Ureter (tissue), 1 donor: Measurements from ENCODE around the gene DOK5. TPM values are rescaled to one million over a fixed set of nuclear protein-coding genes. Genes with fewer than 3 reads are reported as not detected.

Experiments used
- DNase-seq: peaks from one replicate; pipeline ENCODE4 v3.0.0-alpha.2; 2020; ENCODE audit warnings: low spot score
- total RNA-seq: library from RNA; stranded (reverse); gene quantifications from one replicate; pipeline ENCODE4 v1.2.4, GENCODE V29; 2023
- donor health status: DM: yes; HTN: yes; CAD: no.

The DOK5 gene
- total RNA-seq, 1 donor from 2014 or later = 3.0 TPM

DNA sequence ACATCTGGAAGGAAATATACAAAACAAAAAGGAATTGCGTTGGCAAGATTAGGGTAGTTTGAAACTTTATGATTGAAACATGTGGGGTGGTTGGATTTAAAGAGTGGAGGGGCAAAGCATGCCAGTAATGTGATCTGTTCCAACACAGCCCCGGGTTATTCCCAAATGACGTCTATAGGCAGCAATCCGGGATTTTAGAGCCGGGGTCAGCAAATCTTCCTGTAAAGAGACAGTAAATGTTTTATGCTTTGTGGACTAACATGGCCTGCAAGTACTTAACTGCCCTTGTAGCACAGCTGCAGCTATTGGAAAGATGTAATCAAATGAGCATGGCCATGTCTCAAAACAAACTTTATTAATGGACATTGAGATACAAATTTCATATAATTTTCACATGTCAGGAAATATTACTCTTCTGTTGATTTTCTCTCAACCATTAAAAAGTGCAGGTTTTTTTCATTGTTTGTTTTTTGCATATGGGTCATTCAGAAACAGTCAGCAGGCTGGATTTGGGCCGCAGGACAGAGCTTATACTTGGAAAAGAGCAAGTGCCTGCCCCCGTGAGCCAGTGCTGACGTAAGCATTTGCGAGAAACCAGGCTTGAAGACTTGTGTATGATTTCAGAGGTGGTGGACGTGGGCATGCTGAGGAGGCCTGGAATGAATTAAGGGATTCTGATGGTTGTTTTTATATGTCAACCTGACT is 136.5 kb downstream of the DOK5 start:
- DNase-seq = no peak

GRCh38 chr20:54618412-54618811 is 143.0 kb downstream of the DOK5 start:
- no peak for DNase-seq

GRCh38 chr20:54619181-54619580 is 143.8 kb downstream of the DOK5 start:
- no peak for DNase-seq

GRCh38 chr20:54619682-54620081 is 144.3 kb downstream of the DOK5 start:
- DNase-seq = no peak

DNA sequence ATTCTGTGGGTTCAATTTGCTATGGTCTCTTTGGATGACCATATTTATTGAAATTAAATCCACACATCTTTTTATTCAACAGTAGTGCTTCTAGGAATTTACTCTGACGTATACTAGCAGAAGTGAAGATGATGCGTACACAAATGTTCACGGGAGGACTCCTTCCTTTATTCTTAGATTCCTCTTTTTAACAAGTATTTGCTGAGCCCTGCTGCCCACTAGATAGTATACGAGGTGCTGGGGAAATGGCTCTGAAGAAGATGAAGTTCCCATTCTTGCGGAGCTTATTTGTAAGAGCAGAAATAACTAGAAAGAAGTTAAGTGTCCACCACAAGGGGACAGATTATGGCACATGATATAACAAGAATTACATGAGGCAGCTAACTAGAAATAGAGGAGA is 145.2 kb downstream of the DOK5 start:
- no peak for DNase-seq

GRCh38 chr20:54622333-54623295 is 147.2 kb downstream of the DOK5 start:
- no peak for DNase-seq

DNA sequence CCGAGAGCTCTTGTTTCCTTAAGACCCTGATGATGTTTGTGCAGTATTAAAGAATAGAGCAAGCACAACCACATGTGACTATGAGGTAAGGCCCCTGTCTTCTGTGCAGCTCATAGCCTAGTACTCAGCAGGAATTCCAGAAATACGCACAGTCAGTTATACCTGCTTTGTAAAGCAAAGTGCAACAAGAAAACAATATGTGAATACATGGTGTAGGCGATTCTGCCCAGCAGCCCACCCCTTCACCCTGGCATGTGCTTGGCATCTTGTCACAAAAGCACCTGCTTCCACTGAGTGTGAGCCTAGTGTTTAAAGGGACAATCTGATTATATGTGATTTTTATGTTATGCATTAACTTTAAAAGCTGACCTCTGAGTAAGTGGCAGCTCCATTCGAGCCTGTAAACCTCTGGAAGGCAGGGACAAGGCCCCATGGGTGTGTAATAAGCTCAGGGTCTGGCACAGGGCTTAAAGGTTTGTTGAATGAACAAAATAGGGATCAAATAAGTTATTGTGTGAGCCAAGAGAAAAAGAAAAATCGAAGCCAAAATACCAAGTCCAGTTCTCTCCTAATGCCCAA is 148.7 kb downstream of the DOK5 start:
- no peak for DNase-seq

DNA sequence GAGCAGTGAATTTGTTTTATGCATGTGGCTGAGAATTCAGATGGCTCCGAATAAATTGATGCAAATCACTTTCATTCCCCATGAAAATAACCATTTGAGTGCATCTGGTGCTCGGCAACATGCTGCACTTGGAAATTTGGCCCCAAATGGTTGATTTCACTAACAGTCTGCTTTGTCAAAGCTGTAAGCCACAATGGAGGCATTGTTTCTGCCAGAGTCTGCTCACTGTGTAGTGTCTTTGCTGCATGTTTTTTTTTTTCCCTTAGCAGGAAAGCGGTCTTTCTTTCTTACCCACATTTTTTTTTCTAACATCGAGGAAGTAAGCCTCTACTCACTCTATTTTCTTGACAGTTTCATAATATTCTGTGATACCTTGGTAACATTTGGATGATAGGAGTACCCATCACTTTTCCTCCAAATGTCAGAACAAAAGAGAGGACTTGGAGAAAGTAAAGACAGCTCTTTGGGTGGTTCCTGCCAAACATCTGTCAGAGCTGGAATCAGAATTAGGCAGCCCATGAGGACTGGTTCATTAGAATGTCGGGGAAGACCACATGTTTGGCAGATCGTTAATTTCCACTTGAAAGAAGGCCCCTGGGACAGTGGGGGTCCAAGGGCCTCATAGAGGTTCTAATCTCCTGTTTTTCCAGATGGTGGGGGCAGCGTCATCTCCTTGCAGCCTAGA is 149.5 kb downstream of the DOK5 start:
- DNase-seq = no peak

DNA sequence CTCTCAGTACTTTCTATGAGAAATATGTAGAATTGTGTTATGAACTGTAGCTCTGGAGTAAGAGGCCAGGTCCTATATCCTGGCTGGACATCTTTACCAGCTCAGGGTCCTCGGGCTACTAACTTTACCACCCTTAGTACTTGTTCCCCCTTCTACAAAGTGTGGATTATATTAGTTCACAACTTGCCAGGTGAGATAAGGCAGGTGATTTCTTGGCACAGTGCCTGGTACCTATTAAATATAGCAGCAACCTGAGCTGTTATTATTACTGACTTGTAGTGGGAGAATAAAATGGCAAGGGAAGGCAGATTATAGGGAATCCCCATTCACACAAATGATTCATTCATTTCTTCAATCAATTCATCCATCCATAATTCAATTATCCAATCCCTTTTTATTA is 150.1 kb downstream of the DOK5 start:
- DNase-seq = no peak

GRCh38 chr20:54626126-54626525 is 150.7 kb downstream of the DOK5 start:
- DNase-seq = no peak

DNA sequence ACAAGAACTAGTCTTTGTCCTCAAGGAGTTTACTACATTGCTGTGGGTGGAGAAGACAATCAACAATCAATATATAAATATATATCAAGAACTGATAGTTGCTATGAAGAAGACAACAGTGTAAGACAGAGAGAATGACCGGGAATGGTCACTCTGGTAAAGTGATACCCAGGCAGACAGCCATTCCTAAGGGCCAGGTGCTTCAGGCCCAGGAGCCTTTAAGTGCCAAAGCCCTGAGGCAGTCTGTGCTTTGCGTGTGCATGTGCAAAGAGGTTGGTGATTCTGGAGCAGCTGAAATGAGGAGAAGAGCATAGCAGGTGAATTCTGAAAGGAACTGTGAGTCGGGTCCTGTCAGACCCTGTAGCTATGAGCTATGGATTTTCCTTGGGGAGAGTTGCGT is 154.2 kb downstream of the DOK5 start:
- no peak for DNase-seq

GRCh38 chr20:54630582-54630981 is 155.2 kb downstream of the DOK5 start:
- no peak for DNase-seq

- DNase-seq = no peak
These were observed 155.7 kb downstream of the DOK5 start for GRCh38 chr20:54631059-54631458.

- no peak for DNase-seq
These were observed 158.3 kb downstream of the DOK5 start for GRCh38 chr20:54633374-54634355.

GRCh38 chr20:54636575-54636974 is 161.2 kb downstream of the DOK5 start:
- DNase-seq = no peak

DNA sequence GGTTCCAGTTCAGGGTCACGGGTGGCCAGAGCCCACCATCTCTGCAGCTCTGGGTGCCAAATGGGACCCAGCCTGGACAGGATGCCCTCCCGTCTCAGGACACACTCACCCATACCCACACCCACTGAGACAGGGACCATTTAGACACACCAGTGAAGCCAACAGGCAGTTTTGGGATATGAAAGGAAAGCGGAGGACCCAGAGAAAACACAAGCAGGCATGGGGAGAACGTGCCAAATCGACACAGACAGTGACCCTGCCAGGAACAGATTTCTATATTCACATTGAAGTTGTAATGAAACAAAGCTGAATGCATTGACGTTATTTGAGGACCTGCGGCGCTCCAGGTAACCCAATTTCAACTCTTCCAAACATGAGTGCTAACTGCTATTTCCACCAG is 164.5 kb downstream of the DOK5 start:
- DNase-seq = no peak

GRCh38 chr20:54640800-54641199 is 165.4 kb downstream of the DOK5 start:
- no peak for DNase-seq

- no peak for DNase-seq
These were observed 167.7 kb downstream of the DOK5 start for GRCh38 chr20:54642864-54643667.

GRCh38 chr20:54643761-54644160 is 168.4 kb downstream of the DOK5 start:
- DNase-seq = no peak
